Lower leg skin (tissue), 3 donors: Measurements from ENCODE around the gene HPS3.

Experiments
- POLR2A ChIP-seq, 2 donors: fragments of 450-650 bp; IDR thresholded peaks; one replicate each; pipeline ENCODE4 v1.6.1; 2016 to 2017; ENCODE audit warnings: antibody characterized with exemption in 2 of 2, mild to moderate bottlenecking in 1 of 2, moderate library complexity in 1 of 2
- TF ChIP-seq, protein P1 (sequence below), 3 donors: fragments of 450-650 bp; IDR thresholded peaks; one replicate each; pipeline ENCODE4 v1.5.1; 2016; ENCODE audit warnings: antibody characterized with exemption in 3 of 3, mild to moderate bottlenecking in 3 of 3, moderate library complexity in 2 of 3

DNA sequence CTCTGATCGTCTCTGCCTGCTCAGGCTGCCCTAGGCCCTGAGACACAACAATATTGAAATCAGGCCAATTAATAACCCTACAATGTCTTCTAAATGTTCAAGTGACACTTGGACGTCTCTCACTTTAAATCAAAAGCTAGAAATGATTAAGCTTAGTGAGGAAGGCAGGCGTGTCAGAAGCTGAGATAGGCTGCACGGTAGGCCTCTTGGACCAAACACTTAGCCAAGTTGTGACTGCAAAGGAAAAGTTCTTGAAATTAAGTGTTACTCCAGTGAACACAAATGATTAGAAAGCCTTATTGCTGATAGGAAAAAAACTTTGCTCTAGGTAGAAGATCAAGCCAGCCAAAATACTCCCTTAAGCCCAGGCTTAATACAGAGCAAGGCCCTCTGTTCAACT is 2.2 kb downstream of the HPS3 start:
- TF ChIP-seq, protein P1, sequence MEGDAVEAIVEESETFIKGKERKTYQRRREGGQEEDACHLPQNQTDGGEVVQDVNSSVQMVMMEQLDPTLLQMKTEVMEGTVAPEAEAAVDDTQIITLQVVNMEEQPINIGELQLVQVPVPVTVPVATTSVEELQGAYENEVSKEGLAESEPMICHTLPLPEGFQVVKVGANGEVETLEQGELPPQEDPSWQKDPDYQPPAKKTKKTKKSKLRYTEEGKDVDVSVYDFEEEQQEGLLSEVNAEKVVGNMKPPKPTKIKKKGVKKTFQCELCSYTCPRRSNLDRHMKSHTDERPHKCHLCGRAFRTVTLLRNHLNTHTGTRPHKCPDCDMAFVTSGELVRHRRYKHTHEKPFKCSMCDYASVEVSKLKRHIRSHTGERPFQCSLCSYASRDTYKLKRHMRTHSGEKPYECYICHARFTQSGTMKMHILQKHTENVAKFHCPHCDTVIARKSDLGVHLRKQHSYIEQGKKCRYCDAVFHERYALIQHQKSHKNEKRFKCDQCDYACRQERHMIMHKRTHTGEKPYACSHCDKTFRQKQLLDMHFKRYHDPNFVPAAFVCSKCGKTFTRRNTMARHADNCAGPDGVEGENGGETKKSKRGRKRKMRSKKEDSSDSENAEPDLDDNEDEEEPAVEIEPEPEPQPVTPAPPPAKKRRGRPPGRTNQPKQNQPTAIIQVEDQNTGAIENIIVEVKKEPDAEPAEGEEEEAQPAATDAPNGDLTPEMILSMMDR (IDR thresholded peaks at IDR 0.05), result no peak
- TF ChIP-seq POLR2A (IDR thresholded peaks at IDR 0.05), result no peak
